GM18520 (cell line): ENCODE measurements around the gene STAT1.
"Not testable (repeated sequence)": the region's sequence is repeated elsewhere in the genome, so short reads cannot be mapped to it uniquely, and the experiment has no call there.

Experiments
- ATAC-seq: cut with Tn5 transposase; IDR thresholded peaks from one replicate; pipeline ENCODE4 v1.9.1; 2021; ENCODE audit not compliant: unreplicated experiment

Gene STAT1

DNA sequence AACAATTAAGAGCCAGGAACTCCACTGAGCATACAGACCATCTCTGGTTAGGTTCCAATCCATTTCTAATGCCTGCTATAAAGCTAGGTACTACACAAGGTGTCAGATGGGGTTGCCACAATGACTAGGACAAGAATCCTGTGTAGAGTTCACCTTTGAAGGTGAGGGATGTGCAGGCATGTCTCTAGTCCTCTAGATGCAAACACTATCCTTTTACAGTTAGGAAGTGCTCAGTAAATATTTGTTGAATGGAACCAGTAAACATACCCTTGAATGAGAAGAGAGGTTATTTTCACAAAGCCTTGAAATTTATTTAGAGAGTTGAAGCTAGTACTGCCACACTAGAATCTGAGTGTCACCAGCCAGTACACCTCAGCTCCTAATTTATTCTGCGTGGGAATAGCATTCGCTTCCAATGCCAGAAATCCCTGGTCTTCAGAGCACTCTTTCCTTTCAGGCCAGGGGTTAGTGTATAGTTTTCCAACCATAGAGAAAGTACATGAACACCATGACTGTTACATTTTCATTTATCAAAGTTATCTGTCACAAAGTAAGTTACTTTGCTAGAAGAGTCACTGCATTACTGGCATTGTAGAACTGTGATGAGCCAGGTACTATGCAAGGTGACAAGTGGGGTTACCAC, 48.3 kb downstream of the STAT1 start:
- no peak for ATAC-seq

DNA sequence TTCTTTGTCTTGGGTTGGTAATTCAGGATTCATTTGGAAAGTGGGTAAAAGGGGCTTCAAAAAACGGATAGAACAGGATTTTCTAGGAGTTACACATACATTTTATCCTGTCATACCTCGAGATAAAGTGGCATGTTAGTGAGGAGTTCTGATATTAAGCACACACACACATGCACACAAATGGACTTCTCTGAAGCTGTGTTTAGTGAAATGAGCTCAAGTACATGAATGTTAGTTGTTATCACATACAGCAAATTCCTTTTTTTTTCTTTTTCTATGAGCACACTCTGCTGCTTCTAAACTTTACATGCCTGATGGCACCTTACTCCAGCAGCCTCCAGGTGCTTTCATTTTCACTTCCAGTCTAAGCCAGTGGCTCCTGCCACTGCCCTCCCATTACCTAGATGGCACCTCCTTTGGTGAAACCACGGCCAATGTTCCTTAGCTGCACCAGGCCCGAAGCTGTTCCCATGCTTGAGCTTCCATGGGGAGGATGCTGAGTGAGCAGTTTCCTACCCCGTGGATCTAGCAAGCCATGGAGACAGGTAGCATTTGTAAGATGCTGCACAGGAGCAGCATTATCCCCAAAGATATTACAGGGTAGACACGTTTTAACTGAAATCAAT, 49.7 kb downstream of the STAT1 start:
- no peak for ATAC-seq

DNA sequence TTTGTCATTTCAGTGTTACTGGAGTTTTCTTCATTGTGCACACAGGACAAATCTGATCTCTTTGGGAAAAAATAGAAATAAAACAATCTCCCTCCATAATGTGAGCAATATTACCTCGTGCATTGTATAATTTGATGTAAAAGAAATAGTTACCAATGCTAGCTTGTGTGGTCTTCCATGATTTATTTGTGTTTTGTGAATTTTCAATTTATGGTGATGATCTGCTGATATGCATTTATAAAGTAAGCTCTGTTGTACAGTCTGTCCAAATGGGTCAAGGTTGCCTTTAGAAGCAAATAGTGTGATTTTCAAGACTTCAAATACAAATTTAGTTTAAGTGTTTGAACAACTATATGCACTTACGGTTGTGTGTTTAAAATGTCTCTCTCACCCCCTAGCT, 50.9 kb downstream of the STAT1 start:
- no peak for ATAC-seq

DNA sequence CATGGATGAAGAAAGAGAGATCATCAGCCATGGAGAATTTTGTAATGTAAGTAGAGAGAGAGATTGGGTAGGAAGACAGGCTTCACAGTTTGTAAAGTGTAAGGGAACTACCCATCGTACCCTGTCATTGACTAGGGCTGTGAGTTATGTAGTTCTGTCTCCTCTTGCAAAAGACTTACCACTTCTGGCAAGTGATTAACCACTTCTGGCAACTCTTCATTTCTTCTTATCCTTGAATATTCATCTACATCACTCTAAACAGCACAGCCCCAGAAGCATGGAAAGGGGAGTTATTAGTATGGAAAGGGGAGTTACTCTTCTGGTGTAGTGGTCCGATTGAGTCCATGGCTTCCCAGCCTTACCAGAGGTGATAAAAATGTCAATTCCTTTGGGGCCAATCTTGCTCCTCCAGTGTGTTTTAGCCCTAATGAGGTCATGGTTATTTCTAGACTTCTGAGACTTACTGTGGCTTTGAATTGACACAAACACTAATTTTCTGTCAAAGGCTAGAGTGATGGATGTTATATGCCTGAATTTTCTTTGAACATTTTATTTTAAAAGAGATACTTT, 52.0 kb downstream of the STAT1 start:
- ATAC-seq: peak; percentile 33

DNA sequence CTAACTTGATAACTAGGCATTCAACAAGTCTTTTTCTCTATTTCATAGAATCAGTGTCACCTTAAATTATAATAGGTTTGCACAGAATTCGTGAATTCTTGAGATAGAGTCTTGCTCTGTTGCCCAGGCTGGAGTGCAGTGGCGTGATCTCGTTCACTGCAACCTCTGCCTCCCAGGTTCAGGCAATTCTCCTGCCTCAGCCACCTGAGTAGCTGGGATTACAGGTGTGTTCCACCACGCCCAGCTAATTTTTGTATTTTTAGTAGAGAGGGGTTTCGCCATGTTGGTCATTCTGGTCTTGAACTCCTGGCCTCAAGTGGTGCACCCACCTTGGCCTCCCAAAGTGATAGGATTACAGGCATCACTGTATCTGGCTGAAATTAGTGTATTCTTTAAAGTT, 52.9 kb downstream of the STAT1 start:
- not testable (repeated sequence) for ATAC-seq

DNA sequence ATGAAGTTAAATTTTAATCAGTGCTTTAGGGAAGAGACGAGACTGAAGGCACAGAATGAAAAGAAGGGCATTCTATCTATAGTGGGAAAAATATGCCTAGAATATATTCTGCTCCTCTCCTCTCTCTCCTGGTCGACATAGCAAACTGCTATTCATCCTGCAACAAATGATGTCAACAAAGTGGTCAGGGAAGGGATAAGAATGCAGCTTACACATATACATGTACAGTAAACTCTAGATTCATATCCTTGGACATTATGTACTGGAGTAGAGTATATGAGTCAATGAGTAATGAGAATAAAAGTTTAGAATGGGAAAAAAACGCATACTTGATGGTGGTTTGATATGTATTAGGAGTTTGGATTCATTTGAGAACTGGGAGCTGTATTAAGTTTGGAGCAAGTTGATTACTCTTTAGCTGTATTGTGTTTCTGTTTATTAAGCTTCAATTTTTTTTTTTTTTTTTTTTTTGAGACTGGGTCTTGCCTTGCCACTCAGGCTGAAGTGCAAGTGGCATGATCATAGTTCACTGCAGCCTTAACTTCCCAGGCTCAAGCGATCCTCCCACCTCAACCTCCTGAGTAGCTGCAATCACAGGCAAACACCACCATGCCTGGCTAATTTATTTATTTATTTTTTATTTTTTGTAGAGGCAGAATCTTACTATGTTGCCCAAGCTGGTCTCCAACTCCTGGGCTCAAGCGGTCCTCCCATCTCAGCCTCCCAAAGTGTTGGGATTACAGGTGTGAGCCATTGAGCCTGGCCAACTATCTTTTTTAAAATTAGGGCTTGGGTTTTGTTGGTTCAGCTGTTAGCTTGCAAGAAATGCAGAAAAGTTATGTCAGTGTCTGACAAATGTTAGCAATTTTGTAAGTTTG, 53.8 kb downstream of the STAT1 start:
- ATAC-seq: no peak

DNA sequence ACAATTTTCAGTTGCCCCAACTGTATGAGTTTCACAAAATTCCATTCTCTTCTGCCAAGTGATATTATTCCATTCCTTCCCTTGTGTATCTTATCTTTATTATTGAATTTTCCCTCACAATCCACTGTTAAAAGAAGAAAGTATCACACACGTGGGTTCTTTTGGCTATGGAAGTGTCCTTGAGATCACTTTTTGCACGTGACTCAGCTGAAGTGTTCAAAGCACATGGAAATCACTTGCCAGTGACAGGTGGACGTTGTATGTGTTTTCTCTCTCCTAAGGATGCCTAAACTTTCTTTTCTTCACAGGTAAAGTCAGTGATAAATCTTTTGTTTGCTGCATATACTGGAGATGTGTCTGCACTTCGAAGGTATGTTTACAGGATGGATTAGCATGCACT, 60.7 kb downstream of the STAT1 start:
- no peak for ATAC-seq

DNA sequence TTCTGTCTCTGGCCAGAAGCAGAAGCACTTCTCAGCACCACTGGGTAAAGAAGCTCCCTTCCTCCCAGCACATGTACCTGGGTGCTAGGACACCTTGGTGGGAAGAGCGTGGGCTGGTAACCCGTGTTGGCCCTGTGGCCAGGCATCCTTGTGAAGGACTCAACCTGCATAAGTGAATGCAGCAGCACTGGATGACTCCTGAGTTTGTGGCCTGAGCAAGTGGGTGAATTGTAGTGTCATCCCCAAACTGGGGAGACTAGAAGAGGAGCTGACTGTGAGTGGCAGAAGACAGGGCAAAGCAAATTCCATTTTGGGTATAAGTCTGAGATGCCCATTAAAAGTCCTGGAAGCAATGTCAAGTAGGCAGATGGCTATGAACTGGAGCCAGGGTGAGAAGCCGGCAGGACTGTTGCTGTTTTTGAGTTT, 63.4 kb downstream of the STAT1 start:
- no peak for ATAC-seq

DNA sequence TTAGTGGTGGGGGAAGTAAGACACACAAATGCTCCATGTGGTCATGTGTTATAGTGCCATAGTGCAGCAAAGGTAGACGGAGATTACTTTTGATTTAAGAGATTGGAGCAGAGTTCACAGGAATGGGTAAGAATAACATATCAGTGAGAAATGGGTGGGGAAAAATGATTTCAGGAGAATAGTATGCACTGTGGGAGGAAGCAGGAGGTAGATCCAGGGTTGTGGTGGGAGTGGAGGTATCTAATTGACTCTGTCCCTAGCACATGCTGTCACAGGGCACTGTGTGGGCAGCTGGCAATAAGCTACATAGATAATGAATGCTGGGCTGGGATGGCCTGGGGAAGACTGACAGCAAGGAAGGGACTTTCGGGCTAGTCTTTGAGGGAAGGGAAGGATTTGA, 65.3 kb downstream of the STAT1 start:
- no peak for ATAC-seq

DNA sequence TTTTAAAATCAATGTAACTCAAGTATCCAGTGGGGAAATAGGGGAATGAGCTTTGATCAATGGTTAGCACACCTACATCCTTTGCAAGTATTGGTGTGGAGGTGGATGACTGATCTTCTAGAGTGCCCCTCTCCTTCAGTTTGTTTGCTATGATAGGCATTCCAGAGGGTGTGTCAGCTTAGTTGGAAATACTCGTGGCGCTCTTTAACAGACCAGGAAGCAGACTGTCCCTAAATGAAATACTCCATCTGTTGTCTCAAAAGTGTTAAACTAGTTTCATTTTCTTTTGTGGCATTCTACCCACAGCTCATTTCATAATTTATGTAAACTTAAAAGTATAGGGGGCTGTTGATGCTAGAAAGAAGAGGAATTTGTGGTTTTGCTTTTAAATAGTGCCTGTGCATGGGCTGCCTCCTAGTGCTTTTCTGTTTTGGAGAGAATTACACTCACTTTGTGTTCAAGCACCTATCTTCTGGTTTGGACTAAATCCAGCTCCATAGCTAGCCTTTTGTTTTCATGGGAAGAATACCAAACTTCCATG, 66.2 kb downstream of the STAT1 start:
- ATAC-seq: peak; percentile 86

DNA sequence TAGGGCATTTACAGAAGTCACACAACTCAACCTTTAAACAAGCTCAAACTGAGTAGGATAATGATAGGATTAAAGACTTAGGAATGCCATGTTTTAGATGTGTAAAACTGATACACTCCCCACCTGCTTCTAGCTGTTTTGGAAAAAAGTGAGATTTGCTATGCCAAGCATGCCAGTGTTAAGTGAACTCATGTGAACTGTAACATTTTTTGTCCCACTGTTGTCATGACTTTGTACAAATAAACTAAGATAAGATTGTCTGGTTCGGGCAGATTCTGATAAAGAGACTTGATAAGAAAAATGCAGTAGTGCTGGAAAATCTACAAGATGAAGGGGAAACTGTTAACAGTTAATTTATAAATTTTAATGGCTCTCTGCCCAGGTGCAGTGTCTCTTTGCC, 66.8 kb downstream of the STAT1 start:
- ATAC-seq: no peak

DNA sequence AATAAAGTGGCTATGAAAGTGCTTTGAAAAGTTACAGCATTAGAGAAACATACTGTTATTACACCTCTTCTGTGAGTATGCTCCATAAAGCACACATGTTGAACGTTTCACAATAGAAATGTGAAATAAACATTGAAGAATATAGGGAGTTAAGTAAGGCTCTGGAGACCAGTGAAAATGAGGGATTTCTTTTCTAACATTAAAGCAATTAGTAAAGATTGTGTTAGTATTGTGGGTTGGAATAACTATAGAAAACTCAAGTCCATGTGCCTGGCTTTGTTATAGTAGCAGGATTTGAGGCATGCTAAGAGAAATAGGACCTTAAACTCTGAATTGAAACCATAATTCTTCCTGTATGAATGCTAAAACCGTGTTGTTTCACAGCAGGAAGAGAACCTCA, 70.3 kb downstream of the STAT1 start:
- ATAC-seq: no peak

DNA sequence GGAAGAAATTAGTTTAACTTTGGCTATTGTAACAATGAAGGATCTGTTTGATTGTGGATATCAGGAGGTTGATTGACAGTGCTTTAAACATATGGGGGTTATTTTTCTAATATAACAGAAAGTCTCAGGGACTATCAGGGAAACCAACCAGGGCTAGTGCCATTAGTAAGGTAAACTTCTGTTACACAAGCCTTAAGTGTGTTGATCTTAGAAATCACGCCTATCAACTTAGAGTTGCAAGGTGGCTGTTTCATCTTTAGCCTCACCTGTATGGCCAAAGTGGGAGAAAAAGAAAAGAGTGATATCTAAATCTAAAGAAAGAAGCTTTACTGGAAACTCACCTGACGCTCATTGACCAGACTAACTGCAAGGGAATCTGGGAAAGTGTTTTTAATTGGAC, 71.3 kb downstream of the STAT1 start:
- ATAC-seq: no peak

DNA sequence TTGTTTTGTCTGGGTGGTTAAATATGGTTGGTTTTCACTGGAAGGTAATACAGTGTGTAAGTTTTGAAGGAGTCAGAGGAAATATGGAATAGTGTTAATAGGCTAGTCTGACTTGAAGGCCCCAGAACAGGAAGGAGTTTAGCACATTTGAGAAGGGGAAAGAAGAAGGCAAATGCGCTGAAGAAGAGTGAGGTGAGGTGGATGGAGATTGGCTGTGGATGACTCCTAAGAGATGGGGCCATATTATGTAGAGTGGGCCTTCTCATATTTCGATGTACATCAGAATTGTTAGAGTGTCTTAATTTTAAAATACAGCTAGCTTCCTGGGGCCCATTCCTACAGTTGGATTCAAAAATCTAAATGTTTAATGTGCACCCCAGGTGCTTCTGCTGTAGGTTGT, 72.4 kb downstream of the STAT1 start:
- ATAC-seq: no peak

DNA sequence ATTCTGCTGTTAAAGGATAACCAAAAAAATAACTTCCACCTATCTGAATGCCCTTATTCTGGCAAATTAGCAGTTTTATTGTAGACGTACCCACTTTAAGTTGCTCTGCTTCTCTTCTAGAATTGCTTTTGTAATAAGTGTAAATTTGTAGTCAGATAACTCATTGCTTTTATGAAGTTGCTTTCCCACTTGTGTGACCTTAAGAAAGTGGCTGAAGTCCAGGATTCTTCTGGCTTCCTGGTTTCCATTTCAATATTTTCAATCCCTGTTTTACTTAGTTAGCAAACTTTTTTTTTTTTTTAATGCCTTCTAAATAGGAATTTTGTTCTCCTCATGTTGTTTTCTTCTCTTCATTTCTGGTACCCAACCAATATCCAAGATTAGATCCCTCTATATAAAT, 73.5 kb downstream of the STAT1 start:
- ATAC-seq: no peak

DNA sequence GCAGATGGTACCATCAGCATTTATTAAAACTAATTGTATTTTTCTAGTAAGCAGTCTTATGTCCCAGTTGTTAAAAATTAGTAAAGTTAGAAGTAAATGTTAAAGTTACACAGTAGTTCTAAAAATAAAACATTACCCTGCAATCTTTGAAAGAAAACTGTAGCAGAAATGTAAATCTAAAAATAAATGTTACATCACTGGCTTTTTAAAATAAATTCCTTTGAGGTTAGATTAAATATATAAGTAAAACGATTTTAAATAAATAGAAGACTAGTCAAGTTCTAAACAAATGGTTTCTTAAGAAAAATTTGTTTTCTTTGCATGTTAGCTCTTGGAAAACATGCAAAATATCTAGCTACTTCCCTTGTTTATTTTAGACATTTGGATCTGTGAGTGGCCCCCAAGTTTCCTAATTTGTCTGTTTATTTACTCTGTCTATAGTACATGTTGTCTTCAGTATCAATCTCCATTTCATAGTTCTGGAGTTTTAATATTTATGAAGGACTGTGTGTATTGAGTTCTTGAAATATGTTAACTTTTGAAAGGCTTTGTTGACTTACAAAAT, 75.1 kb downstream of the STAT1 start:
- no peak for ATAC-seq

DNA sequence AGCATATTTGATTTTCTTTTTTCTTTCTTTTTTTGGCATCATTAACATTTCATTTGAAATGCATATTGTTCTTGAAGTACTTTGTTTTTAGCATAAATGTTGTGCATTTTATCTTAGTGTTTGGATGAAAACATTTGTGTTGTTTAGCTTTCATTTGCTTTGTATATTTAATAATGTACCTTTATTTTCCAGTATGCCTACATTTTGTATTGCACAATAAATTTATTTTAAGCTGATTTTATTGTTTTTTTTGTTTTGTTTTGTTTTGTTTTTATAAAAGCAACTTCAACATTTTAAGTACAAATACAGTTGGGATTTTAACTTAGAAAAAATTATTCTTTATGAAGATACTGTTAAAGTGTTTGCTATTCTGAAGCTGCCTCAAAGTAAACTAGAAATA, 78.9 kb downstream of the STAT1 start:
- no peak for ATAC-seq

DNA sequence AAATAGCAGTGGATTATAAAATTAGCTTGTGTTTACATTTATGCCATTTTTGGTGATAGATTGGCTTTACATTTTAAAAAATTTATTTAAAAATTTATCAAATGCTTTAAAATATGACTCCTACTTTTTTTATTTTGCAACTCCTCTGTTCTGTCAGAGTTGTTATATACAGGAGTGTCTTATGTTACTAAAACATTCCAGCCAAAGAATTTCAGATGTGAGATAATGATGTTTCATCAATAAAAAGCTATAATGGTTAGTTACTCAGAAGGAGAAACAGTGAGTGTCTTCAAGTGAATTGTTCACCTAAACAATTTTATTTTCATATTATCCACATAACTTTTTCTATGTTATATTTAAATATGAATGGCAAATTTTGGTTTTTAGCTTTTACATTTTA, 80.6 kb downstream of the STAT1 start:
- no peak for ATAC-seq

DNA sequence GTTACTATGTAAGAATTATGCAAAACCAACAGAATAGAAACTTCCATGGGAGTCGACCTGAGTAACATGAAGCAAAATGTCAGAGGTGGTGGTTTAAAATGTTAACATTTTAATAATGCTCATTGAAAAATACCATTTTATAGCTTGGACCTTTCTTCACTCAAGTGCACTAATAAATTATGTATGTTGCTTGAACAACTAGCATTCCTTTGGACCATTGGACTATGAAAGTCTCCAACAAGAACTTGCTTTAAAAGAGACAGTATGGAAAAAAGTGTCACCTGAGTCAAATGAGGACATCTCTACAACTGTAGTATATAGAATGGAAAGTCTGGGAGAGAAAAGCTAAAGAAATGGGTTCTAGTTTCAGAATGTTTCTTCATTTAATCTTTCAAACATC, 81.5 kb downstream of the STAT1 start:
- no peak for ATAC-seq

DNA sequence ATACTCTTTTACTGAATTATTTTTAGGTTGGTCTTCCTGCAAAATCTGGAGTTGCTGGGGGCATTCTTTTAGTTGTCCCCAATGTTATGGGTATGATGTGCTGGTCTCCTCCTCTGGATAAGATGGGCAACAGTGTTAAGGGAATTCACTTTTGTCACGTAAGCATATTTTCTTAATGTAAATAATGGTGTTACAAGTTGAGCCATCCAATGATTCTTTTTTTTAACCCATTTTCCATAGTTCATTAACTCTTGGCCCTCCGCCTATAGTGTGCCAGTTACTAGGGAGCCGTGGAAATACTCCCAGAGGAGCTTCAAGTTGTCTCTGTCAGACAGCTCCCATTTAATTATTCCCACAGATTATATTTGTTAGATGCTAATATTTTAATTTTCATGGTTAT, 83.6 kb downstream of the STAT1 start:
- ATAC-seq: no peak

DNA sequence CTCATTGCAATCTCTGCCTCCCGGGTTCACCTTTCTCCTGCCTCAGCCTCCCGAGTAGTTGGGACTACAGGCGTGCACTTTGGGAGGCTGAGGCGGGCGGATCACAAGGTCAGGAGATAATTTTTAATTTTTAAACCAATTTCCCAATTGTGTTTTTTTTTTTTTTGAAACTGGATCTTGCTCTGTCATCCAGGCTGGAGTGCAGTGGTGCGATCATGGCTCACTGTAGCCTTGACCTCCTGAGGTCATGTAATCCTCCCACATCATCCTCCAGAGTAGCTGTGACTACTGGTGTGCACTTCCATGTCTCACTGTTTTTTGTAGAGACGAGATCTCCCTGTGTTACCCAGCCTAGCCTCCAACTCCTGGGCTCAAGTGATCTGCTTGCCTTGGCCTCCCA, 84.1 kb downstream of the STAT1 start:
- no peak for ATAC-seq
